GM19452 (cell line): ENCODE measurements around the gene ADAMTS2.
"Not testable (repeated sequence)": the region's sequence is repeated elsewhere in the genome, so short reads cannot be mapped to it uniquely, and the experiment has no call there.

Experiments used
- ATAC-seq: cut with Tn5 transposase; IDR thresholded peaks from one replicate; pipeline ENCODE4 v1.9.1; 2021; ENCODE audit not compliant: unreplicated experiment

Gene ADAMTS2

GRCh38 chr5:179221196-179221876 lies 123.9 kb downstream of the ADAMTS2 start:
- ATAC-seq: no peak

GRCh38 chr5:179220716-179221115 lies 124.5 kb downstream of the ADAMTS2 start:
- no peak for ATAC-seq

- ATAC-seq: no peak
Observed at GRCh38 chr5:179219661-179220620, 125.3 kb downstream of the ADAMTS2 start.

GRCh38 chr5:179218943-179219330 lies 126.3 kb downstream of the ADAMTS2 start:
- ATAC-seq: no peak

GRCh38 chr5:179217956-179218942 lies 127.0 kb downstream of the ADAMTS2 start:
- no peak for ATAC-seq

- no peak for ATAC-seq
Observed at GRCh38 chr5:179217356-179217755, 127.9 kb downstream of the ADAMTS2 start.

- not testable (repeated sequence) for ATAC-seq
Observed at GRCh38 chr5:179216381-179216780, 128.9 kb downstream of the ADAMTS2 start.

- no peak for ATAC-seq
Observed at GRCh38 chr5:179215576-179215975, 129.7 kb downstream of the ADAMTS2 start.

- no peak for ATAC-seq
Observed at GRCh38 chr5:179214678-179215077, 130.6 kb downstream of the ADAMTS2 start.

GRCh38 chr5:179212870-179213269 lies 132.4 kb downstream of the ADAMTS2 start:
- ATAC-seq: no peak

- no peak for ATAC-seq
Observed at GRCh38 chr5:179211631-179212030, 133.6 kb downstream of the ADAMTS2 start.

- no peak for ATAC-seq
Observed at GRCh38 chr5:179211068-179211467, 134.2 kb downstream of the ADAMTS2 start.

GRCh38 chr5:179210478-179210877 lies 134.8 kb downstream of the ADAMTS2 start:
- no peak for ATAC-seq

GRCh38 chr5:179209359-179210150 lies 135.7 kb downstream of the ADAMTS2 start:
- ATAC-seq: no peak

GRCh38 chr5:179208706-179209358 lies 136.4 kb downstream of the ADAMTS2 start:
- no peak for ATAC-seq

GRCh38 chr5:179207920-179208705 lies 137.1 kb downstream of the ADAMTS2 start:
- no peak for ATAC-seq

GRCh38 chr5:179207470-179207869 lies 137.8 kb downstream of the ADAMTS2 start:
- ATAC-seq: no peak

GRCh38 chr5:179206366-179206765 lies 138.9 kb downstream of the ADAMTS2 start:
- no peak for ATAC-seq

GRCh38 chr5:179205277-179205676 lies 140.0 kb downstream of the ADAMTS2 start:
- ATAC-seq: no peak
